GM21737 (cell line): ENCODE data around the gene TSC2.
"Not testable (repeated sequence)": the region's sequence is repeated elsewhere in the genome, so short reads cannot be mapped to it uniquely, and the experiment has no call there.

Experiments used
- ATAC-seq: cut with Tn5 transposase; IDR thresholded peaks from one replicate; pipeline ENCODE4 v1.9.1; 2021; ENCODE audit warnings: mild to moderate bottlenecking, moderate library complexity; ENCODE audit not compliant: unreplicated experiment

TSC2 gene

GRCh38 chr16:2009791-2010510 lies 37.8 kb upstream of the TSC2 start, which contains the start of gene ZNF598:
Gene ZNF598, minus strand, starts transcription at chr16:2009821.
- ATAC-seq = peak; percentile 82

- not testable (repeated sequence) for ATAC-seq
Observed at GRCh38 chr16:2011726-2012125, 36.1 kb upstream of the TSC2 start.

DNA sequence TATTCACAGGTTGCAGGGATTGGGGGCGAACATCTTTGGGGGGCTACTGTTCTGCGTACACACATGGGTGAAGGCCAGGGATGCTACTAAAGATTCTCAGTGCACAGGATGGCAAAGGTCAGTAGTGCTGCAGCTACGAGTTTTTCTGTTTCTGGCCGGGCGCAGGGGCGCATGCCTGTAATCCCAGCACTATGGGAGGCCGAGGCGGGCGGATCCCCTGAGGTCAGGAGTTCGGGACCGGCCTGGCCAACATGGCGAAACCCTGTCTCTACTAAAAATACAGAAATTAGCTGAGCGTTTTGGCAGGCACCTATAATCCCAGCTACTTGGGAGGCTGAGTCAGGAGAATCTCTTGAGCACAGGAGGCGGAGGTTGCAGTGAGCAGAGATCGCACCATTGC lies 34.3 kb upstream of the TSC2 start:
- no peak for ATAC-seq

- no peak for ATAC-seq
Observed at GRCh38 chr16:2015117-2015946, 32.5 kb upstream of the TSC2 start.

DNA sequence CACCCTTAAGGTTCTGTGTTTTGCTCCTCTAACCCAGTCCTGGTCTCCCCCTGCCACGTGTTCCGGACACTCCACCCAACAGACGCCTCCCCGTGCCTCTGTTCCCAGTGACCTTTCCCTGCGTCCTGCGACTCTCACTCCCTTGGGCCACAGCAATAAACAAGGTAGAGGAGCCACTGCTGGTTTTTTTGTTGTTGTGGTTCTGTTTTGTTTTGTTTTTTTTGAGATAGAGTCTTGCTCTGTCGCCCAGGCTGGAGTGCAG lies 31.9 kb upstream of the TSC2 start:
- ATAC-seq = no peak

DNA sequence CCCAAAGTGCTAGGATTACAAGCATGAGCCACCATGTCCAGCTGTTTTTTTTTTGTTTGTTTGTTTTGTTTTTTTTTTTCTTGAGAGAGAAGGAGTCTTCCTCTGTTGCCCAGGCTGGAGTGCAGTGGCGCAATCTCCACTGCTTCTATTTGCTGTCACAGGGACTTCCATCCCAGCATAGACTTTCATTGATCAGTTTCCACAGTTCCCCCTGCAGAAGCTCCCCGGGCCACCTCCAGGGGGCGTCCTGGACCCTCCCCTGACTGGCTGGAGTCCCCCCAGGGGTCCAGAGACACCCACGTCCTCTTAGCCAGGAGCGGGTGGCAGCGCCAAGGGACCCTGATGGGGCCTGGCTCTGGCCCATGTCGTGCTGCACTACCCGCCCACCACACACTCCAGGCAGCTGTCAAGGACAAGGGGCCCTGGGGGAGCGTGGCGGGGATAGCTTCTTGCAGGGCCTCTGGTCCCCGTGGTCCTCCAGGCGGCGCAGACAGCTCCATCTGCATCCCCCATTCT lies 31.3 kb upstream of the TSC2 start:
- ATAC-seq = no peak

DNA sequence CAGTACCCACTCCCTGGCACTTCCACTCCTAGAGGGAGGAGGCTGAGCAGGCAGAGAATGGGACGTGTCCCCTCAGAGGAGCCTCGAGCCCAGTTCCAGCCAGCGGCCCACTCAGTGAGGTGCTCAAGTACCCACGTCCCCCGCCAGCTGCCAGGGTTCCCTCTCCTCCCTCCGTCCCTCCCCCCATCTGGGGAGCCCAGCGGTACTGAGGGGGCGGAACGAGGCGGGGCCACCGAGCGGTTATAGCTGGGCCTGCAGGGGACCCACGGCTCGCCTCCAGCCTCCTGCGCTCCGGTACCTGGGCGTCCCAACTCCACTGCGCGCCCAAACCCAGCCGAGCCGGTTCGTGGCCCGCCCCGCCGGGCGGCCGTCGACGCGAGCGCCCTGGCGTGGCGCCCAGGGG lies 28.3 kb upstream of the TSC2 start, which contains the start of gene NPW:
Gene NPW, plus strand, starts transcription at position 268 of the 403 bp plus-strand sequence.
- ATAC-seq = no peak

- ATAC-seq = no peak
Observed at GRCh38 chr16:2019921-2020831, 27.6 kb upstream of the TSC2 start.

DNA sequence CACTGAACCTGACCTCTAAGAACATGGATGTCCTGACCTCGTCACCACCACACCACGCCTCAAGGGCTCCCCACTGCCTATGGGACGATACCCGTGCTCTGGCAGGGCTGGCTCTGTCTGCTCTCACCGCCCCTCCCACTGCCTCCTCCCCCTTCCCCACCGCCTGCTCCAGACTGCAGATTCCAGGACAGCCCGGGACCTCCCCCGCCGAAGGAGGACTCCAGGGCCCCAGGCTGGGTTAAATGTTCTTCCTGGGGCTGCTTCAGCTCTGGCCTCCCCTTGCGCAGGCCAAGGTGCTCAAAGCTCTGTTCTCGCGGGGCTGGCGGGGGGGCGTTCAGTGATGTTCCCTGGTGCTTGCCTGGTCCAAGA lies 25.1 kb upstream of the TSC2 start:
- ATAC-seq = no peak

- ATAC-seq = peak; percentile 64
Observed at GRCh38 chr16:2023092-2024031, 24.4 kb upstream of the TSC2 start.

DNA sequence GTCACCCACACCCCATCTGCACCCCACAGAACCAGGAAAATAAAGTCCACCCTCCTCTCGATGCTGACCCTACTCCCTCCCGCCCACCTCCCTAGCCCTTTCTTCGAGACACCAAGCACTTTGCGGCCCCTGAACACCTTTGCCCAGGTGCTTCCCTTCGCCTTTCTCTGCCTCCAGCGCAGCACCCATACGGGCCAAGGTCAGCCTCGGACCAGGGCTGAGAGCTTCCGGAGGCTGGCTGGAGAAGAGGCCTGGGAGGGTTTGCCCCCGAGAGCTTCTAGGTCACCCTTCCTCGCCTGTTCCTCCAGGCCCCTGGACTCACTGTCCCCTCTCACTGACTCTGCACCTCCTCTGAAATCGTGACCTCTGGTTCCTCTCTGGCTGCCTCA lies 23.8 kb upstream of the TSC2 start:
- ATAC-seq = no peak

DNA sequence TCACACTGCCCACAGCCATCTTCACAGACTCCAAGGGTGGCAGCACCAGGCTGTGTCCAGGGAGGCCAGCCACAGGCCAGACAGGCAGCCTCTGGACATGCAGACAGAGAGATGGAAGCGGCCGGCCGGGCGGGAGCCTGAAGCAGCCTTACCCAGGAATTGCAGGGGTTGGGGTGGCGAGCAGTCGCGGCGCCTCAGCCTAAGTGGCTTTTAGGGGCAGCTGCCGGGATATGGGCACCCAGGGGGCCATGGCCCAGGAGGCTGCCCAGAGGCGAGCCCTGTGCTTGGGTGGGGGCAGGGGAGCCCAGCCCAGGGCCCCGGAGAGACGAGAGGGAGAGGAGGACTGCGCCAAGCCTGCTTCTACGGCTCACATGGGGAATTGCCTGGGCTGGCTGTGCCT lies 22.5 kb upstream of the TSC2 start:
- ATAC-seq = no peak

- ATAC-seq = no peak
Observed at GRCh38 chr16:2025878-2026460, 21.8 kb upstream of the TSC2 start.

DNA sequence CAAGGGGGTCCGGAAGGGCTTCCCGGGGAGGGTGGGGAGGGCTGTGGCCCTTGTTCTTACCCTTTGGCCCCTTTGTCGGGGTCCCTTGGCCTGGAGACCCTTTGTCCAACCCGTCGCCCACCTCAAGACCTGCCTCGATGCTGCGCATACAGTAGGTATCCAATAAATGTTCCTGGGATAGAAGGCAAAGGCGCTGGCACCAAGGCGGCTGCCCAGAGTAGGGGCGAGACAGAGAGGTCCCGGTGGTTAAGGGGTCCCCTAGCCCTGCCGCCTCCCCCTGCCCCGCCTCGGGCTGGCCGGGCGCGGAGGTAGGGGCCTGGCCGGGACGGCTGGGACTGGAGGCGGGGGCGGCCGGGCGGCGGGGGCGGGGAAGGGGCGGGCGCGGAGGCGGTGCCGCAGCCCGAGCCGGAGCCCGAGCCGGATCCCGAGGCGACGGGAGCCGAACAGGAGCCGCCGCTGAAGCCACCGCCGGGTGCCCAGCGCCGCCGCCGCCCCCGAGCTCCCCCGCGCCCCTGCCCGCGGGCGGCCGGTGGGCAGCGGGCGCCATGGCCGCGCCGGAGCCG lies 21.2 kb upstream of the TSC2 start, which contains the start of gene NHERF2:
Gene NHERF2, plus strand, starts transcription at position 442 of the 563 bp plus-strand sequence. Its CDS starts 104 bp downstream, at position 546.
- ATAC-seq = no peak

DNA sequence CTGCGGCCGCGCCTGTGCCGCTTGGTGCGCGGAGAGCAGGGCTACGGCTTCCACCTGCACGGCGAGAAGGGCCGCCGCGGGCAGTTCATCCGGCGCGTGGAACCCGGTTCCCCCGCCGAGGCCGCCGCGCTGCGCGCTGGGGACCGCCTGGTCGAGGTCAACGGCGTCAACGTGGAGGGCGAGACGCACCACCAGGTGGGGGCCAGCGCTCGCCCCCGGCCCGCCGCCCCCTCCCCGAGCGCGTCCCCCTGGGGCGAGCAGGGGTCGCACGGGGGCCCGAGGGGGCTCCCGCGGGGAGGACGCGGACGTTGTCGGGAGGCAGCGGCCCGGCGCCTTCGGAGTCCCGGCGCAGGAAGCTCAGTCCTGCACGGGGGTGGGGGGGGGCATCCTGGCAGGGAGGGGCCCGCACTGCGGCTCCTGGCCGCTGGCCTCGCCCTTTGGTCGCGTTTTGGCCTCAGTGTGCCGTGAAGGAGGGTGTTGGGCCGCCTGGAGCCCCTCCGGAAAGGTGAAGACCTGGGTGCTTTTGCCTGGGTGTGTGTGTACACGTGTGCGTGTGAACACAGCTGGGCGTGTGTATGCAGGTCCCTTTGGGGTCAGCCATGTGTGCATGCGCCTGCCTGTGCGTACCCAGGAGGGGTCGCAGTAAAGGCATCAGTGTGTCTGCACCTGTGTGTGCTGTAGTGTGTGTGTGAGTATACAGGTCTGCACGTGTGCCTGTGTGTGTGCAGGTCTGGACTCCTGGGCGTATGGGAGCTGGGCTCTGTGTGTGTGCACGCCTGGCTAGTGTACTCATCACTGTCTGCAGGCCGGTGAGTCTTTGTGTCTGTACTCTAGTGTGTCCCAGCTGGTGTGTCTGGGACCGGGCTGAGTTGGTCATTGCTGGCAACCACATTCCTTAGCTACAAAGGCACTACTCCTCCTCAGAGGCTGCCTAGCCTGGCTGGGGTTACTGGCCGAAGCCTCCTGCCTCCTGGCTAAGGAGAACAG lies 20.5 kb upstream of the TSC2 start:
- ATAC-seq = no peak

GRCh38 chr16:2028146-2028545 lies 19.6 kb upstream of the TSC2 start:
- no peak for ATAC-seq

DNA sequence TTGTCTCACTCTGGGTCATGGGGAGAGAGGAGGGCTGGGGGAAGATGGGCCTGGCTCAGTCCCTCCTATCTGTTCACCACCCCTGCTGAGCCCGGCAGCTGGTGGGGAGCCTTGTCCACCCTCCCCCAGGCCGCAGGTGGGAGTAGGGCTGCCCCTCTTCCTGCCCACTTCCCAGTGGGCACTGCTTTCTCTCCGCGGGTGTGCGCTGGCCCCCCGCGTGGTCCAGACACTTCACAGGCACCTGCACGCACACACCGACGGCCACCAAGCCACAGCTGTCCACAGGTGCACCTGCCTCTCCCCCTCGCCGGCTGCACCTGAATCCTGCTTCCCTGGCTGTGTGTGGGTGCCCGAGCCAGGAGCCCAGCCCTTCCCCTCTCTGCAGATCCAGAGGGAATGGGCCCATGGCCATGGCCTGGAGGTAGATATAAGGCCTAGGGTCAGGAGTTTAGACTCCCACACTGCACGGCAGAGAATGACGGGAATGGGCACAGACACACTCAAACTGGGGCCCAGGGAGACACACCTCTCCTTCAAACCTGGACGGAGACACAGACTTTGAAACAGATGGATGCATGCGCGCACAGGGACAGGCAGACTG lies 19.1 kb upstream of the TSC2 start:
- no peak for ATAC-seq

DNA sequence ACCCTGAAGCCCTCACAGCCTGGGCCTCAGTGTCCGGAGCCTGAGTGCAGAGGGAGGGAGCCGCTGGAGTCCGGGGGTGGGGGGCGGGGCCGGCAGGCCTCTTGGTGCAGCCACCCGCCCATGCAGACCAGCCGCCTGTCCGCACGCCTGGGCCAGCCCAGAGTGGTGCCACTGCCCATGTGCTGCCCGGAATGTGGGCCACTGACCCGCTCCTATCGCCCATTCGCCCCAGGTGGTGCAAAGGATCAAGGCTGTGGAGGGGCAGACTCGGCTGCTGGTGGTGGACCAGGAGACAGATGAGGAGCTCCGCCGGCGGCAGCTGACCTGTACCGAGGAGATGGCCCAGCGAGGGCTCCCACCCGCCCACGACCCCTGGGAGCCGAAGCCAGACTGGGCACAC lies 18.4 kb upstream of the TSC2 start:
- ATAC-seq = no peak
